Smooth muscle cell of the umbilical artery (primary cell): ENCODE measurements around the gene REPS2. TPM values are rescaled to one million over a fixed set of nuclear protein-coding genes. Genes with fewer than 3 reads are reported as not detected.

Experiments used
- total RNA-seq: library from RNA; depleted of rRNA; stranded (reverse); fragments of >200 nt; gene quantifications from 2 replicates; pipeline ENCODE4 v1.2.3, GENCODE V29; 2014

REPS2 gene
- 0.30 and 0.37 TPM in 2 replicates for total RNA-seq

GRCh38 chrX:16946361-16946964, at the start of gene REPS2:
Gene REPS2 (plus strand): TSS chrX:16946658. CDS start chrX:16946862, 204 bp downstream.

Other genes starting within 250 kb of the REPS2 start
- 10.1 and 12.1 TPM in 2 replicates for gene CTPS2, start 234.0 kb upstream of the REPS2 start, total RNA-seq
- 37.9 and 38.9 TPM in 2 replicates for gene SYAP1, start 227.0 kb upstream of the REPS2 start, total RNA-seq
- 5.9 and 9.1 TPM in 2 replicates for gene TXLNG, start 160.2 kb upstream of the REPS2 start, total RNA-seq
- 71.6 and 85.9 TPM in 2 replicates for gene RBBP7, start 76.3 kb upstream of the REPS2 start, total RNA-seq